HepG2 (cell line): ENCODE measurements around the gene UBXN2A. TPM values are rescaled to one million over a fixed set of nuclear protein-coding genes. Genes with fewer than 3 reads are reported as not detected.

Experiments
- ARNT2 ChIP-seq: sonication (generic); formaldehyde crosslinking; IDR thresholded peaks from 2 replicates; pipeline ENCODE4 v1.8.0; 2022; ENCODE audit warnings: mild to moderate bottlenecking, low read depth, missing genetic modification reagents, moderate library complexity
- E2F2 ChIP-seq: sonication (generic); formaldehyde crosslinking; IDR thresholded peaks from 2 replicates; pipeline ENCODE4 v1.4.0; 2020; ENCODE audit warnings: missing genetic modification reagents, borderline replicate concordance
- ESRRA ChIP-seq: sonication (generic); formaldehyde crosslinking; IDR thresholded peaks from 2 replicates; pipeline ENCODE4 v1.5.1; 2020; ENCODE audit warnings: mild to moderate bottlenecking, low read depth, missing genetic modification reagents
- FOXA1 ChIP-seq, 2 experiments: fragments of 450-650 bp in 1 of 2; sonication (generic) in 1 of 2; formaldehyde crosslinking in 1 of 2; IDR thresholded peaks; 2 replicates each; pipeline versions ENCODE4 v1.4.0 to v1.6.1; 2016 to 2020; ENCODE audit warnings: missing genetic modification reagents in 1 of 2
- FOXJ3 ChIP-seq: sonication (generic); formaldehyde crosslinking; IDR thresholded peaks from 2 replicates; pipeline ENCODE4 v1.4.0; 2020; ENCODE audit warnings: missing genetic modification reagents, mild to moderate bottlenecking, borderline replicate concordance
- IRF1 ChIP-seq: sonication (generic); formaldehyde crosslinking; IDR thresholded peaks from 2 replicates; pipeline ENCODE4 v1.4.0; 2020; ENCODE audit warnings: low read depth, mild to moderate bottlenecking, missing genetic modification reagents
- KLF15 ChIP-seq: sonication (generic); formaldehyde crosslinking; IDR thresholded peaks from 2 replicates; pipeline ENCODE4 v1.8.1; 2023; ENCODE audit warnings: borderline replicate concordance, mild to moderate bottlenecking, inconsistent platforms, missing genetic modification reagents, mixed read lengths
- MIER3 ChIP-seq: IDR thresholded peaks from 2 replicates; pipeline ENCODE4 v1.6.1; 2016; ENCODE audit warnings: missing compliant biosample characterization, borderline replicate concordance
- NFKB2 ChIP-seq: sonication (generic); formaldehyde crosslinking; IDR thresholded peaks from 2 replicates; pipeline ENCODE4 v1.4.0; 2020; ENCODE audit warnings: missing genetic modification reagents, borderline replicate concordance
- NONO ChIP-seq, 2 experiments: fragments of 450-650 bp in 1 of 2; sonication (generic) in 1 of 2; formaldehyde crosslinking in 1 of 2; IDR thresholded peaks in 1 of 2; conservative IDR thresholded peaks in 1 of 2; 2 replicates each; pipeline versions ENCODE4 v1.6.1 to v1.8.0; 2017 to 2022; ENCODE audit warnings: mild to moderate bottlenecking in 1 of 2, missing genetic modification reagents in 1 of 2, moderate library complexity in 1 of 2
- RARA ChIP-seq: IDR thresholded peaks from 2 replicates; pipeline ENCODE4 v1.6.1; 2016; ENCODE audit warnings: missing genetic modification reagents, missing compliant biosample characterization
- RFX3 ChIP-seq: IDR thresholded peaks from 2 replicates; pipeline ENCODE4 v1.6.1; 2016; ENCODE audit warnings: missing biosample characterization, missing genetic modification reagents
- SRSF1 ChIP-seq: fragments of 200-400 bp; formaldehyde crosslinking; optimal IDR thresholded peaks from 2 replicates; pipeline ENCODE3; 2017; ENCODE audit warnings: mild to moderate bottlenecking, low read depth, low read length, moderate library complexity
- TAF1 ChIP-seq: sonication (generic); formaldehyde crosslinking; IDR thresholded peaks from 2 replicates; pipeline ENCODE4 v1.4.0; 2020; ENCODE audit warnings: missing genetic modification reagents
- TEAD3 ChIP-seq: optimal IDR thresholded peaks from 2 replicates; pipeline ENCODE3; 2016; ENCODE audit warnings: borderline replicate concordance
- THRA ChIP-seq: sonication (generic); formaldehyde crosslinking; IDR thresholded peaks from 2 replicates; pipeline ENCODE4 v1.4.0; 2020; ENCODE audit warnings: missing genetic modification reagents, borderline replicate concordance
- ZBTB7B ChIP-seq: sonication (generic); formaldehyde crosslinking; IDR thresholded peaks from 2 replicates; pipeline ENCODE4 v1.4.0; 2020; ENCODE audit warnings: missing genetic modification reagents
- ZIK1 ChIP-seq: sonication (generic); formaldehyde crosslinking; IDR thresholded peaks from 2 replicates; pipeline ENCODE4 v1.5.0; 2020; ENCODE audit warnings: mild to moderate bottlenecking, low read depth, missing genetic modification reagents, borderline replicate concordance
- ZNF230 ChIP-seq: sonication (generic); formaldehyde crosslinking; IDR thresholded peaks from 2 replicates; pipeline ENCODE4 v1.4.0; 2020; ENCODE audit warnings: mild to moderate bottlenecking, missing genetic modification reagents
- ZNF282 ChIP-seq: fragments of 450-650 bp; IDR thresholded peaks from 2 replicates; pipeline ENCODE4 v1.6.1; 2018; ENCODE audit not compliant: partially characterized antibody
- ZNF296 ChIP-seq: sonication (generic); formaldehyde crosslinking; conservative IDR thresholded peaks from 2 replicates; pipeline ENCODE4 v1.5.0; 2020; ENCODE audit warnings: mild to moderate bottlenecking, missing genetic modification reagents
- ZNF367 ChIP-seq: sonication (generic); formaldehyde crosslinking; IDR thresholded peaks from 2 replicates; pipeline ENCODE4 v1.4.0; 2020; ENCODE audit warnings: missing genetic modification reagents, borderline replicate concordance
- ZNF530 ChIP-seq: sonication (generic); formaldehyde crosslinking; IDR thresholded peaks from 2 replicates; pipeline ENCODE4 v1.5.0; 2020; ENCODE audit warnings: low read depth, mild to moderate bottlenecking, missing genetic modification reagents
- ZNF747 ChIP-seq: sonication (generic); formaldehyde crosslinking; IDR thresholded peaks from 2 replicates; pipeline ENCODE4 v1.8.1; 2023; ENCODE audit warnings: missing genetic modification reagents, mild to moderate bottlenecking, borderline replicate concordance
- ZNF768 ChIP-seq: sonication (generic); formaldehyde crosslinking; IDR thresholded peaks from 2 replicates; pipeline ENCODE4 v1.4.0; 2020; ENCODE audit warnings: missing genetic modification reagents
- ZNF773 ChIP-seq: sonication (generic); formaldehyde crosslinking; IDR thresholded peaks from 2 replicates; pipeline ENCODE4 v1.4.0; 2020; ENCODE audit warnings: missing genetic modification reagents, borderline replicate concordance
- polyA plus RNA-seq, 8 experiments: library from polyadenylated mRNA; depleted of rRNA in 3 of 8; stranded (reverse) in 7 of 8; unstranded in 1 of 8; fragments of >200 nt; fragmentation: Illumina TruSeq in 4 of 8; extraction: Trizol in 4 of 8; gene quantifications; 2 replicates each; pipeline versions ENCODE4 v1.2.1 to v1.2.3, GENCODE V29; 2011 to 2016; ENCODE audit warnings: low read depth in 4 of 8, missing spikeins in 1 of 8, mixed read lengths in 1 of 8; ENCODE audit not compliant: insufficient read depth in 1 of 8
- total RNA-seq, 5 experiments: library from RNA; depleted of rRNA; stranded (reverse); fragments of >200 nt; fragmentation: Illumina TruSeq; extraction: Trizol; gene quantifications; 2 replicates each; pipeline ENCODE4 v1.2.3, GENCODE V29; 2016; ENCODE audit warnings: low read depth in 1 of 5

UBXN2A gene
- total and polyA plus RNA-seq, 2 of the 13 experiments (the other 11 are each of a cell fraction or from before 2014, with no cell fraction given): 8.3 to 20.9 TPM

- TF ChIP-seq E2F2 (peak; percentile 47; the same call in 1 of the 2 replicates), ZNF230 (CRISPR knock-in tag) (no peak), ZBTB7B (CRISPR knock-in tag) (peak; percentile 87), TAF1 (peak; percentile 34; the same call in 1 of the 2 replicates), ZNF773 (CRISPR knock-in tag) (peak; percentile 42; the same call in 1 of the 2 replicates), RARA (CRISPR knock-in tag) (peak; percentile 18; the same call in 1 of the 2 replicates), ZNF747 (CRISPR knock-in tag) (no peak), NONO (IDR thresholded peaks at IDR 0.05) (no peak), NONO (CRISPR knock-in tag; conservative IDR thresholded peaks at IDR 0.05) (peak; percentile 31; the same call in 1 of the 2 replicates), TEAD3 (CRISPR knock-in tag) (no peak), ZNF768 (CRISPR knock-in tag) (peak; percentile 16; the same call in 1 of the 2 replicates), THRA (CRISPR knock-in tag) (no peak), SRSF1 (peak; percentile 78), IRF1 (CRISPR knock-in tag) (0 out of 2 replicates have a peak, but pooled peaks have one; percentile 64), ESRRA (CRISPR knock-in tag) (peak; percentile 16; the same call in 1 of the 2 replicates), KLF15 (CRISPR knock-in tag) (0 out of 2 replicates have a peak, but pooled peaks have one; percentile 38), RFX3 (CRISPR knock-in tag) (no peak), FOXJ3 (no peak), ZNF530 (CRISPR knock-in tag) (no peak), ZIK1 (CRISPR knock-in tag) (no peak), ARNT2 (CRISPR knock-in tag) (no peak), FOXA1 (IDR thresholded peaks at IDR 0.05) (no peak), FOXA1 (CRISPR knock-in tag; IDR thresholded peaks at IDR 0.05) (no peak), ZNF282 (no peak), ZNF367 (CRISPR knock-in tag) (0 out of 2 replicates have a peak, but pooled peaks have one; percentile 27), MIER3 (CRISPR knock-in tag) (no peak), NFKB2 (peak; percentile 63; the same call in 1 of the 2 replicates), ZNF296 (CRISPR knock-in tag) (0 out of 2 replicates have a peak, but pooled peaks have one; percentile 55)
Observed at GRCh38 chr2:24050041-24050979, 110.0 kb downstream of the UBXN2A start (continued).
